NCI-H2107 (cell line): ENCODE results near the gene SLC22A25.
"Not testable (repeated sequence)": the region's sequence is repeated elsewhere in the genome, so short reads cannot be mapped to it uniquely, and the experiment has no call there.

ENCODE experiments used
- DNase-seq: peaks from one replicate; lab custom pipeline; 2025; lab: John Stamatoyannopoulos, UW

Gene SLC22A25

GRCh38 chr11:63243533-63243932, at the start of gene SLC22A25:
Gene SLC22A25, minus strand, starts transcription at chr11:63243599. Its CDS starts 13,947 bp downstream, at chr11:63229652.
- no peak for DNase-seq

GRCh38 chr11:63290285-63290684, 46.9 kb upstream of the SLC22A25 start:
- no peak for DNase-seq

- no peak for DNase-seq
Observed at GRCh38 chr11:63289658-63290057, 46.3 kb upstream of the SLC22A25 start.

- DNase-seq: no peak
Observed at GRCh38 chr11:63282579-63282978, 39.2 kb upstream of the SLC22A25 start.

- DNase-seq: no peak
Observed at GRCh38 chr11:63280920-63281319, 37.5 kb upstream of the SLC22A25 start.

DNA sequence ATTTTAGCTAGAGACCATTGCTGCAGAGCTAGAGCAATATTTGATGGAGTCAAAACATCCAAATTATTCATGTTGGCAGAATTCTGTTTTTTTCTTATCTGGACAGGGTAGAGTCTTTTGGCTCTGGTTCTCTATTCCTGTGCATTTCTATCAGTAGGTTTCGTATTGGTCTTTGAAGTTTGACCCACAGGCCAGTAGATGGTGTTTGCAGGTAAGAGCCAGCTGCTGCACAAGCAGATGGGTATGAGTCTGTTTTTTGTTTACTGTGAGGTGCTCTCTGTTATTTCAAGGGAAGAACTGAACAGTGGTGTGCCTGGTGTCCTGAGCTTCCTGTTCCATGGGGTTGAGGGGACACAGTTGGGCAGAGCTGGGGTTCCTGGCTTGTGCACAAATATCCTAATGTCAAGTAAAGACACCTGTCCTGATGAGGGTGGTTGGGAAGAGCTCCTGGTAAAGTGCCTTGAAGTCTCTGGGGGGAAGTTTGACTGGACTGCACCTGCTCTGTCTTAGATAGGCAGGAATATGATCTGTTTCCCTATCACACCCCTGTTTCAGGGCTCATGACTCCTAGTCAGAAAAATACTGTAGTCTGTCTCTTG, 34.0 kb upstream of the SLC22A25 start:
- no peak for DNase-seq

- DNase-seq: no peak
Observed at GRCh38 chr11:63274776-63275175, 31.4 kb upstream of the SLC22A25 start.

- no peak for DNase-seq
Observed at GRCh38 chr11:63273685-63274084, 30.3 kb upstream of the SLC22A25 start.

GRCh38 chr11:63262547-63262946, 19.1 kb upstream of the SLC22A25 start:
- no peak for DNase-seq

DNA sequence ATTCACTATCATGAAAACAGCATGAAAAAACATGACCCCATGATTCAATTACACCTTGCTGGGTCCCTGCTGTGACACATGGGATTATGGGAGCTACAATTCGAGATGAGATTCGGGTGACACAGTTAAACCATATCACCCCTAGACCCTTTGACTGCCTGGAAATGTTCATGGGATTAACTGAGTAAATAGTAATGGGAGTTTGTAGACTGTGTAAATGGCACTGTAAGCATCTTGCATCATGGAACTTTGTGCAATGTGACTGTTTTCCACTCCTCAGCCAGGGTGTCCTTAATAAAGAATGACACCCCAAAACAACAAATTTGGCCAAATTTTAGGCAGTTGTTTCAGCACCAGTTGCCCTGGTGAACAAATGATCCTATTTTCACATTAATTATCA, 7.9 kb upstream of the SLC22A25 start:
- DNase-seq: no peak

DNA sequence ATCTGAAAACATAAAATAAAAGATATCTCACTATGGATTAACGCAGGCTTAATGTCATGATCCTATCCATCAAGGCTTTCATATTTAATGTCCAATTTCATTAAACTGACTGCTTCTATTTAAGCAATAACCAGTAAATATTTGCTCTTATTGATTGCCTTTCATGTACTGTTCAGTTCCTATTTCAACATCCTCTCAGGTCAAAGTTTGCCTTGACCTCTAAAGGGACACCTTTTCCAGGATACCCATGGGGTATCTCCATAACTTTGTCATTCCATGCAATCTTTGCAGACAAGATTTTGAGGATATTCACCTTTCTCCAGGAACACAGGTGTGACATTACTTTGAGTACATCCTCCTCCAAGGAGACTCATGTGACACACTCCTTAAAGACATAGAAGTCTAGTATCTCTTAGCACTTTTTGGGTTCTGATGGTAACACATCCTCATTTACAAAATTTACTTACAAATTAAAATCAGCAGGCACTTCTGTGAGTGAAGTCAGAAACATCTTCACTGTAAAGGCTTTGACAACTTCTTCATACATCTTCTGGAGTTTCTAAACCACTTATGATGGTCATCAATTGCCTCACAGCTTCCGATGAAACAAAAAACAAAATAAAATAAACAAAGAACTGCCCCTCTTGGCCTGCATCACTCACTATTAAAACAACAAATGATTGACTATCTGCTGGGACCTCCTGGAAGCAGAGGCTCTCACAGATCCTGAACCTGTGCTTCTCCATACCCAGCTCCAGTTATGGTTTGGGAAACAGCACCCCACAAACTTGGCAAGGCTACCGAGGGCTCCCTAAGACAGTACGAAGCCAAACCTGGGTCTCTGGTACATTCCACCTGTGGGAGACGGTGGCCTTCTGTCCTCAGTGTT, 7.0 kb upstream of the SLC22A25 start:
- no peak for DNase-seq

- DNase-seq: no peak
Observed at GRCh38 chr11:63248966-63249365, 5.6 kb upstream of the SLC22A25 start.

DNA sequence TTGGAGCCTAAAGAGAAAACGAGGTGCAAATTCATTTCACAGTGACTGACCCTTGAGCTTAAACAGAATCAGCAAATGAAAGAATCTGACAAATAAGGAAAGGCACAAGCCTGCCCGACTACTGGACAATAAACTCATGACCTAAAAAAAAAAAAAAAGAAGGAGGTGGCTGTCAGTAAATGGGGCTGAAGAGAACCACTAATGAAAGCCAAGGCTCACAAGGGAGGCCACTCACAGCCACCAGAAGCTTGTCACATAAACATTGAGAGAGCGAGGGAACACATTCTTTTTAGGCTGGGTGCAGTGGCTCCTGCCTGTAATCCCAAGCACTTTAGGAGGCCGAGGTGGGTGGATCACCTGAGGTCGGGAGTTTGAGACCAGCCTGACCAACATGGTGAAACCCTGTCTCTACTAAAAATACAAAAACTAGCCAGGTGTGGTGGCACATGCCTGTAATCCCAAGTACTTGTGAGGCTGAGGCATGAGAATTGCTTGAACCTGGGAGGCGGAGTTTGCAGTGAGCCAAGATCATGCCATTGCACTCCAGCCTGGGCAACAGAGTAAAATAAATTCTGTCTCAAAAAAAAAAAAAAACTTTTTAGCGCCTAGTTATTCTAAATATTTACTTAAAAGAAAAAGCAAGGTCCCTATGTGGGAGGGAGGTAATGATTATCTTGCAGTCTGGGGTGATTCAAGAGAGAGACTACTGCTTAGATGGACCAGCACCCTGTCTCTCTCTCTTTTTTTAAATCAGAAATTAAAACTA, 4.0 kb upstream of the SLC22A25 start:
- not testable (repeated sequence) for DNase-seq

DNA sequence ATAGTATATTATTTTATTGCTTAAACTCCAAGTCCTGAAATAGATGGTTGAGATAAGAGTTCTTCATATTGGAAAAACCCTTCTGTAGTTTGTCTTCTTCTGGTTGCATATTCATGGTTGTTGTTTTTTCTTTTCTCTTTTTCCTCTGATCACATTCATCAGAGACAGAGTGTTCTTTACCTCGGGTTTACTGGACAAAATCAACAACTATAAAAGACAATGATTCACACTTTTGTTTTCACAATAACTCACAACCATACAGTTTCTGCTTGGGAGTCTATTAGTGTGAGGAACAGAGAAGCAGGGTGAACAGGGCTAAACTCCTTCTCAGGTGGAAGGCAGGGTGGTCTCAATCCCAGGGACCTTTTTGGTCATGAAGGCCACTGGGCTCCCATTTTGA, 2.6 kb upstream of the SLC22A25 start:
- no peak for DNase-seq

GRCh38 chr11:63244862-63245261, 1.5 kb upstream of the SLC22A25 start:
- DNase-seq: no peak

DNA sequence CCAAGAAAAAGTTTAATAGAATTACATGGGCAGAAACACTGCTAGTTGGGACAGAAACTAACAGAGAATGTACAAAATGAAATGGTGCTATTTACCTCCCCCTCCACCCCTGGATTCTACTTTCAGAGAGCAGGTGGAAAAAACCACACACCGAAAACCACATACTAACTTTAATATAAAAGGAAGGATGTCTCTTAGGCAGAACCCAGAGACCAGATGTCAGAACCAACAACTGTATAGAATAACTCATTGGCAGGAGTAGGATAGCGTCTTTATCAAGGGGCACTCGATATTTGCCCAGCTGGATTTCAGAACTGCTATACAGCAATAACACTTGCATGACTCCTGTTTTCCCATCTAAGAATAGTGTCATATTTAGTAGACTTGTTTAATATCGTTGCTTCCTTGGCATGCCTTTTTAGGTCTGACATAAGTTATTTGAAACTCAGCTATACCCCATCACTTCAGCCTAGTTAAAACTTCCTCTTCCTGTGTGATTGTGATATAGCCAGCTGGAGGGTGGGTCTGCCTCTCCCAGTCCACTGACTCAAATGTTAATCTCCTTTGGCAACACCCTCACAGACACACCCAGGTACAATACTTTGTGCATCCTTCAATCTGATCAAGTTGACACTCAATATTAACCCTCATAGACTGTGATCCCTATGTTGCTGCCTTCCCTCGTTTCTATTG, 1.2 kb downstream of the SLC22A25 start:
- DNase-seq: no peak

GRCh38 chr11:63240791-63241379, 2.5 kb downstream of the SLC22A25 start:
- DNase-seq: no peak

GRCh38 chr11:63240098-63240497, 3.3 kb downstream of the SLC22A25 start:
- no peak for DNase-seq

- DNase-seq: no peak
Observed at GRCh38 chr11:63239254-63239653, 4.1 kb downstream of the SLC22A25 start.

- DNase-seq: no peak
Observed at GRCh38 chr11:63237413-63237812, 6.0 kb downstream of the SLC22A25 start.
